Gastroesophageal sphincter (tissue), 4 donors: Measurements from ENCODE around the gene FAM193A. TPM values are rescaled to one million over a fixed set of nuclear protein-coding genes. Genes with fewer than 3 reads are reported as not detected.

ENCODE experiments used
- ATAC-seq: fragments of 150-250 bp; one replicate; pipeline ENCODE4 v1.9.1; 2016; ENCODE audit warnings: mild to moderate bottlenecking, moderate library complexity
- H3K27ac ChIP-seq, 4 donors: fragments of 200-600 bp; sonication (generic) in 3 of 4; 1 replicate in 3 of 4; 2 replicates in 1 of 4; pipeline ENCODE4 v1.5.1; 2016 to 2019
- H3K27me3 ChIP-seq: fragments of 200-600 bp; sonication (generic); one replicate; pipeline ENCODE4 v1.5.1; 2019
- H3K36me3 ChIP-seq, 2 donors: fragments of 200-600 bp; sonication (generic); one replicate each; pipeline ENCODE4 v1.5.1; 2019; ENCODE audit warnings: control low read depth in 1 of 2
- H3K4me1 ChIP-seq, 3 donors: fragments of 200-600 bp; sonication (generic); 1 replicate in 2 of 3; 2 replicates in 1 of 3; pipeline ENCODE4 v1.5.1; 2016 to 2019; ENCODE audit warnings: control low read depth in 2 of 3
- H3K4me3 ChIP-seq, 2 donors: fragments of 200-600 bp; sonication (generic); one replicate each; pipeline ENCODE4 v1.5.1; 2019; ENCODE audit warnings: mild to moderate bottlenecking in 1 of 2, moderate library complexity in 1 of 2
- H3K9me3 ChIP-seq, 3 donors: fragments of 200-600 bp; sonication (generic); one replicate each; pipeline ENCODE4 v1.5.1; 2017 to 2019; ENCODE audit warnings: control low read depth in 2 of 3
- CTCF ChIP-seq, 4 experiments: fragments of 200-600 bp in 2 of 4; fragments of 450-650 bp in 2 of 4; sonication (generic) in 1 of 4; IDR thresholded peaks; one replicate each; pipeline ENCODE4 v1.5.1; 2017 to 2019; ENCODE audit warnings: antibody characterized with exemption in 4 of 4, mild to moderate bottlenecking in 2 of 4, moderate library complexity in 2 of 4
- EP300 ChIP-seq: sonication (generic); formaldehyde crosslinking; IDR thresholded peaks from one replicate; pipeline ENCODE4 v1.6.1; 2017; ENCODE audit warnings: antibody characterized with exemption, mild to moderate bottlenecking
- POLR2A ChIP-seq, 2 donors: fragments of 450-650 bp; IDR thresholded peaks; one replicate each; pipeline ENCODE4 v1.6.1; 2017; ENCODE audit warnings: antibody characterized with exemption in 2 of 2, mild to moderate bottlenecking in 2 of 2, moderate library complexity in 1 of 2
- POLR2AphosphoS5 ChIP-seq: sonication (generic); formaldehyde crosslinking; IDR thresholded peaks from one replicate; pipeline ENCODE4 v1.6.1; 2017; ENCODE audit warnings: antibody characterized with exemption
- WGBS, 2 donors: methylation state at CpG; one replicate each; pipeline ENCODE4 v1.1.5; 2018; ENCODE audit warnings: low coverage in 1 of 2; 5-methylcytosine and 5-hydroxymethylcytosine counted together
- total RNA-seq, 4 donors: library from RNA; depleted of rRNA; stranded (reverse); fragments of >200 nt; gene quantifications; one replicate each; pipeline ENCODE4 v1.1.0, GENCODE V29; 2016

Gene FAM193A
- total RNA-seq, 4 donors from 2014 or later = 24.5 to 35.6 (median 30.2) TPM

DNA sequence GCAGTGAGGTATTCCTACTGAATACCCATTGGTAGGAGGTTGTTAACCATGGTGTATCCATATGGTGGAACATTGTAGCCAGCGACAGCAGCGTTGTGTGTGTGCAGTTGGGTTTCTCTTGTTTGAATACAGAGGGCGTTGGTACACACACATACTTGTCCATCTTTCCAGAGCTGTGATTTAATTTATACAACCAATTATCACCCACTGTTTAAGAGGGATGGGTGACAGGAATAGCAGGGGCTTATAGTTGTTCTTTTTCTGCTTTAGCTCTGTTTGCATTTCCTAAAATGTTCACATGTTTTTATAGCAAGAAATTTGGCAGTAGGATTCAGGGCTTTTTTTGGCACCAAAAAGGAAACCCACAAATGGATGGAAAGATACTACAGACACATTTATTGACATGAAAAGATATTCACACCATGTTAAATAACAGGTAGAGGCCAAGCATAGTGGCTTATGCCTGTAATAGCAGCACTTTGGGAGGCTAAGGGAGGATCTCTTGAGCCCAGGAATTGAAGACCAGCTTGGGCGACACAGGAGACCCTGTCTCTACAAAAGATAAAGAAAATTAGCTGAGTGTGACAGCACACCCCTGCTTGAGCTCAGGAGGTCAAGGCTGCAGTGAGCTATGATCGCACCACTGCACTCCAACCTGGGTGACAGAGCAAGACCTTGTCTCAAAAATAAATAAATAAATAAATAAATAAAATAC lies 159.1 kb downstream of the FAM193A start:
- no peak overlapping the region for H3K4me3 ChIP-seq
- H3K4me1 ChIP-seq = no peaks in the 10 kb centered on the region
- H3K36me3 ChIP-seq = peaks cover 3 to 100% of the 10 kb centered on the region in 2 donors
- no peaks in the 10 kb centered on the region for H3K9me3 ChIP-seq
- ATAC-seq = no peak
- no peak overlapping the region for H3K27ac ChIP-seq
- 83 to 87% methylated on average over 5 of the region's 5 CpGs for WGBS, 2 donors
- TF ChIP-seq POLR2AphosphoS5 (no peak), CTCF (IDR thresholded peaks at IDR 0.05) (no peak), POLR2A (IDR thresholded peaks at IDR 0.05) (no peak), EP300 (no peak)
- no peaks in the 10 kb centered on the region for H3K27me3 ChIP-seq

DNA sequence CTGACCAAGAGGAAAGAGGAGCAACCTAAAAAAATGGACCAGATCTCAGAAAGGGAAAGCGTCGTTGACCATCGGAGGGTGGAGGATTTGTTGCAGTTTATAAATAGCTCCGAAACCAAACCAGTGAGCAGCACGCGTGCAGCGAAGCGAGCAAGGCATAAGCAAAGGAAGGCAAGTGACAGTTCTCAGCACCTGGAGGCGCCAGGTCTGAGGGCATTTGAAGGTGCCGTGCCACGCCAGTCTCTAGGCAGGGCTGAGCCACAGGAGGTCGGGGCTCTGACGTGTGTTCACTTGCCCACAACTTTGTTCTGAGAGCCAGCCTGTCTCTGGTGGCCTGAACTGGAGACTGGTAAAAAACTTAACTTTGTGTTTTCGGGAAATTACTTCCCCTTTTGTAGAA lies 160.0 kb downstream of the FAM193A start:
- 86 to 90% methylated on average over 8 to 14 of the region's 14 CpGs for WGBS, 2 donors
- Histone ChIP-seq H3K27ac (no peak overlapping the region), H3K9me3 (no peaks in the 10 kb centered on the region), H3K4me1 (no peaks in the 10 kb centered on the region), H3K4me3 (no peak overlapping the region), H3K27me3 (no peaks in the 10 kb centered on the region), H3K36me3 (peaks cover 3 to 100% of the 10 kb centered on the region in 2 donors)
- no peak for TF ChIP-seq EP300
- no peak for TF ChIP-seq POLR2A (IDR thresholded peaks at IDR 0.05)
- no peak for TF ChIP-seq POLR2AphosphoS5
- no peak for TF ChIP-seq CTCF (IDR thresholded peaks at IDR 0.05)
- no peak for ATAC-seq

- peak; percentile 39 for ATAC-seq
- Histone ChIP-seq H3K27me3 (no peaks in the 10 kb centered on the region), H3K4me3 (no peak overlapping the region), H3K36me3 (peaks cover 3 to 100% of the 10 kb centered on the region in 2 donors), H3K4me1 (no peaks in the 10 kb centered on the region), H3K9me3 (no peaks in the 10 kb centered on the region), H3K27ac (no peak overlapping the region)
- no peak for TF ChIP-seq EP300
- TF ChIP-seq POLR2A (IDR thresholded peaks at IDR 0.05) = no peak
- no peak for TF ChIP-seq CTCF (IDR thresholded peaks at IDR 0.05)
- no peak for TF ChIP-seq POLR2AphosphoS5
- 55 to 92% methylated on average over 4 to 5 of the region's 8 CpGs for WGBS, 2 donors
Observed at GRCh38 chr4:2697995-2698414, 161.6 kb downstream of the FAM193A start.

DNA sequence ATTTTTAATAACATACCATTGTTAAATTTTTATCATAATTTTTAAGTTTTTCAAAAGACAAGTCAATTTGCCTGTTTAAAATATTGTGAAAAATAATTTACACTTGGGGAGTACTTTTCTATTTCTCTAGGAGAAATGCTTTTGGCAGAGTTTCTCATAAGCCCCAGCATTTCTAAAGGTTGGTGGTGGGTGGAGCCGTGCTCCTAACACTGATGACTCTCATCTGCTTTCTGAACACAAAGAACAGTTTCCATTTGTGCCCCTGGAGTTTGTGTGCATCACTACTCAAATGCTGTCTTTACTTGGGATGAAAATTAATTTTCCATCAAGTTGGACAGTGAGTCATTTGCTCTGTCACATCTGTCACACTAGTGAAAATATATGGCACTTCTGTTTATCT lies 162.1 kb downstream of the FAM193A start:
- H3K27ac ChIP-seq = no peak overlapping the region
- 40 to 83% methylated on average over 1 of the region's 1 CpG for WGBS, 2 donors
- TF ChIP-seq EP300 (no peak), POLR2AphosphoS5 (no peak)
- H3K27me3 ChIP-seq = no peaks in the 10 kb centered on the region
- no peaks in the 10 kb centered on the region for H3K4me1 ChIP-seq
- peaks cover 3 to 100% of the 10 kb centered on the region in 2 donors for H3K36me3 ChIP-seq
- no peak for ATAC-seq
- H3K4me3 ChIP-seq = no peak overlapping the region
- no peaks in the 10 kb centered on the region for H3K9me3 ChIP-seq

DNA sequence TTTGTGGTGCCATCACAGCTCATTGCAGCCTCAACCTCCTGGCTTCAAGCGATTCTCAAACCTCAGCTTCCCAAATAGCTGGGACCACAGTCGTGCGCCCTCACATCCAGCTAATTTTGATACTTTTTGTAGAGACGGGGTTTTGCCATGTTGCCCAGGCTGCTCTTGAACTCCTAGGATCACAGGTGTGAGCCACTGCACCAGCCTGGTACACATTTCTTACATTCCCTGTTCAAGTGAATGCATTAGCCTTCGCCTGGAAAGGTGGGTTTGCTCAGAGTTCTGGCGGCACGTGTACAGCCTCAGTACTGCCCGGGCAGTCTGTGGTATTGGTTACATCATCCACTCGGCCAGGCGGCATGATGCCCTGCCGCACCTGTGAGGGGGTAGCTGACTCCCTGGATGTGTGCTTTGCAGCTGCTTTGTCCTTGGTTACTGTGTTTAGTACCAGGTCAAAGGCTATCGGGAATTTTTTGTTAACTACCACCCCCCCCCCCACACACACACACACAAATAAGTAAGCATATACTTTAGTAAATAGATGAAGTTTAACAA lies 162.6 kb downstream of the FAM193A start:
- ATAC-seq = no peak
- TF ChIP-seq POLR2A (IDR thresholded peaks at IDR 0.05) (no peak), EP300 (no peak), CTCF (IDR thresholded peaks at IDR 0.05) (no peak), POLR2AphosphoS5 (no peak)
- H3K9me3 ChIP-seq = no peaks in the 10 kb centered on the region
- H3K36me3 ChIP-seq = peaks cover 0 to 100% of the 10 kb centered on the region in 2 donors
- H3K27me3 ChIP-seq = no peaks in the 10 kb centered on the region
- 86 to 94% methylated on average over 7 to 9 of the region's 12 CpGs for WGBS, 2 donors
- H3K4me1 ChIP-seq = no peaks in the 10 kb centered on the region
- no peak overlapping the region for H3K27ac ChIP-seq
- no peak overlapping the region for H3K4me3 ChIP-seq
